Stomach smooth muscle (tissue), 2 donors: Measurements from ENCODE around the gene CLUH.
"Not testable (repeated sequence)": the region's sequence is repeated elsewhere in the genome, so short reads cannot be mapped to it uniquely, and the experiment has no call there.

Source experiments
- H3K27ac ChIP-seq: one replicate; pipeline ENCODE4 v1.7.0; 2013; ENCODE audit warnings: mild to moderate bottlenecking, low read length, inconsistent platforms
- H3K27me3 ChIP-seq, 2 donors: one replicate each; pipeline ENCODE4 v1.7.0; 2013; ENCODE audit warnings: low read length in 2 of 2; ENCODE audit not compliant: insufficient read depth in 2 of 2, control insufficient read depth in 1 of 2
- H3K36me3 ChIP-seq, 2 donors: one replicate each; pipeline ENCODE4 v1.7.0; 2013; ENCODE audit warnings: low read length in 2 of 2; ENCODE audit not compliant: control insufficient read depth in 2 of 2, insufficient read depth in 2 of 2
- H3K4me1 ChIP-seq: one replicate; pipeline ENCODE4 v1.7.0; 2013; ENCODE audit warnings: low read length; ENCODE audit not compliant: control insufficient read depth, insufficient read depth
- H3K4me3 ChIP-seq, 2 donors: one replicate each; pipeline ENCODE4 v1.7.0; 2013; ENCODE audit warnings: low read length in 2 of 2
- H3K9ac ChIP-seq, 2 donors: one replicate each; pipeline ENCODE4 v1.7.0; 2013; ENCODE audit warnings: low read length in 2 of 2, mild to moderate bottlenecking in 1 of 2
- H3K9me3 ChIP-seq, 2 donors: one replicate each; pipeline ENCODE4 v1.7.0; 2013; ENCODE audit warnings: low read length in 2 of 2; ENCODE audit not compliant: control insufficient read depth in 2 of 2
- donor health status: healthy.
- donor health status: Pancreatic carcinoma.

The CLUH gene

DNA sequence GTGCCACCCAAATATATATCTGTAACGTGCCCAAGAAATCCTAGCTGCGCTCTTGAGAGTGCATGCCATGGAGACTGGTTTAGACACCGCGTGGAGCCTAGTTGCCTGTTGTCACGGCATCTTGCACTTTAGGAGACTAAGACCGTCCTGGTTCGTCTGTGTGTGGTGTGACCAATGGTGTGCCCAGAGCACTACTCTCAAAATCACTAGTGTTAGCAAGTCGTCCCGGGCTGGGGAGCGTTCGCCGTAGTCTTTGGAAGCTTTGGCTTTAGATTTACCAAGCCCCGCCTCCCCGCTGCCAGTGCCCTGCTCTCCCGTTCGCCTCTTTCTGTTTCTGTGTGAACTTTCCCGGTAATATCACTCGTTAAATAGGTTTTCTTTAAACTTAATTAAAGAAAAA, 27.0 kb downstream of the CLUH start:
- no peak overlapping the region for H3K27ac ChIP-seq
- H3K36me3 ChIP-seq, result peaks cover 23 to 26% of the 10 kb centered on the region in 2 donors
- H3K4me3 ChIP-seq, result no peak overlapping the region

DNA sequence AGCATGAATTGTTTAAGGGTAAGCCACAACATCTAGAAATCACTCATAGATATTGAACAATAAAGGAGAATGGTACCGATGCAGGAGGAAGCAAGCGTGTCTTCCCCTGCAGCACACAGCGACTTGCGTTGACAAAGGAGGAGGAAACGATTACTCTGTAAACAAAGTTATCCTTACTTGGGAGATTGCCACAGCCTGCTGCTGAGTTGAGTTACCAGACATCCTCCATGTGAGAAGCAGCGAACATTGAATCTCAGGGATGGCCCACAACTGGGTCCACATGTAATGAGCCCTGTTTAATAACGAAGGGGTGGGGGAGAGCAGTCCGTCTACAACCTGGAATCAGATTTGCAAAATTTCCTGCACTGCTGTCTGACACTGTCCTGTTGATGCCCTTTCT, 27.7 kb downstream of the CLUH start:
- Histone ChIP-seq H3K9ac (no peak overlapping the region), H3K4me3 (no peak overlapping the region), H3K36me3 (peaks cover 21 to 26% of the 10 kb centered on the region in 2 donors), H3K27me3 (no peaks in the 10 kb centered on the region), H3K4me1 (peaks cover 23% of the 10 kb centered on the region), H3K9me3 (no peaks in the 10 kb centered on the region), H3K27ac (no peak overlapping the region)

More for the DNA sequence above, 27.0 kb downstream of the CLUH start:
- no peak overlapping the region for H3K9ac ChIP-seq
- no peaks in the 10 kb centered on the region for H3K27me3 ChIP-seq
- H3K9me3 ChIP-seq, result no peaks in the 10 kb centered on the region
- H3K4me1 ChIP-seq, result peaks cover 28% of the 10 kb centered on the region

GRCh38 chr17:2682176-2682938, 29.2 kb downstream of the CLUH start:
- Histone ChIP-seq H3K36me3 (peaks cover 22 to 30% of the 10 kb centered on the region in 2 donors), H3K4me1 (peaks cover 20% of the 10 kb centered on the region), H3K4me3 (no peak overlapping the region), H3K9me3 (no peaks in the 10 kb centered on the region), H3K9ac (no peak overlapping the region), H3K27ac (no peak overlapping the region), H3K27me3 (no peaks in the 10 kb centered on the region)

DNA sequence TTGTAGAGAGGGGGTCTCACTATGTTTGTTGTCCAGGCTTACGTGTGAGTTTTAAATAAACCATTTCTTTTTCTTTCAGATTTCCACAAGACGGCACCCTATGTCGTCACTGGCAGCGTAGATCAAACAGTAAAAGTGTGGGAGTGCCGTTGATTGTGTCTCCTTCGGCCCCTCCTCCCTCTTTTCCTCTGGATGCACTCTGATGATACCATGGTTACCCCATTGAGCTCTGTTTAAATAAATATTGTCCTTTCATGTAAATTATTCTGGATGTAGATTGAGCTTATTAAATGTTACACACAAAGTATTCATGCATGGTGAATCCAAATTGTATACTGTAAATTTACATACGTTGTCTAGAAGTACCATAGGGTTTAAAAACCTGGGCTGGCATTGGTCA, 29.9 kb downstream of the CLUH start:
- no peaks in the 10 kb centered on the region for H3K9me3 ChIP-seq
- H3K36me3 ChIP-seq, result peaks cover 25 to 34% of the 10 kb centered on the region in 2 donors
- no peaks in the 10 kb centered on the region for H3K27me3 ChIP-seq

DNA sequence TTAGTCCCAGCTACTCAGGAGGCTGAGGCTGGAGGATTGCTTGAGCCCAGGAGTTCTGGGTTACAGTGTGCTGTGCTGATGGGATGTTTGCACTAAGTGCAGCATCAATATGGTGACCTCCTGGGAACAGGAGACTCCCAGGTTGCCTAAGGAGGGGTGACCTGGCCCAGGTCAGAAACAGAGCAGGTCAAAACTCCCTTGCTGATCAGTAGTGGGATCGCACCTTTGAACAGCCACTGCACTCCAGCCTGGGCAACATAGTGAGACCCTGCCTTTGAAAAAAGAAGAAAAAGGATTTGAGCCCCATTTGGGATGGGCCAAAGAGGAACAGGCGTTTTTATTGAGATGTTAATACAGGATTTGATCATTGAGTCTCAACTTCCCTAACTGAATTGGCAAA, 30.6 kb downstream of the CLUH start:
- Histone ChIP-seq H3K9me3 (no peaks in the 10 kb centered on the region), H3K27me3 (no peaks in the 10 kb centered on the region), H3K9ac (no peak overlapping the region), H3K4me3 (no peak overlapping the region), H3K4me1 (peaks cover 8% of the 10 kb centered on the region), H3K36me3 (peaks cover 29 to 34% of the 10 kb centered on the region in 2 donors), H3K27ac (no peak overlapping the region)

More for the DNA sequence above, 29.9 kb downstream of the CLUH start:
- H3K4me3 ChIP-seq, result no peak overlapping the region
- H3K9ac ChIP-seq, result no peak overlapping the region
- peaks cover 13% of the 10 kb centered on the region for H3K4me1 ChIP-seq
- H3K27ac ChIP-seq, result no peak overlapping the region

DNA sequence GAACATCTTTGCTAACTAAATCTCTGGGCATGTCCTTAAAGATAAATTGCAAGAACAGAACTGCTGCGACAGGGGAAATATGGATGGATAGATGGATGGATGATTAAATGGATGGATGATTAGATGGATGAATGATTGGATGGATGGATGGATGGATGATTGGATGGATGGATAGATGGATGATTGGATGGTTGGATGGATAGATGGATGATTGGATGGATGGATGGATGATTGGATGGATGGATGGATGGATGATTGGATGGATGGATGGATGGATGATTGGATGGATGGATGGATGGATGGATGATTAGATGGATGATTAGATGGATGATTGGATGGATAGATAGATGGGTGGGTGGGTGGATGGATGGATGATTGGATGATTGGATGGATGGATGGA, 32.3 kb downstream of the CLUH start:
- not testable (repeated sequence) for H3K27me3 ChIP-seq, H3K9me3 ChIP-seq, H3K4me3 ChIP-seq, H3K27ac ChIP-seq, H3K9ac ChIP-seq, H3K4me1 ChIP-seq
- peaks cover 33 to 34% of the 10 kb centered on the region in 2 donors for H3K36me3 ChIP-seq

GRCh38 chr17:2672026-2672425, 39.5 kb downstream of the CLUH start:
- no peaks in the 10 kb centered on the region for H3K27me3 ChIP-seq
- H3K4me1 ChIP-seq, result no peaks in the 10 kb centered on the region
- peaks cover 31 to 38% of the 10 kb centered on the region in 2 donors for H3K36me3 ChIP-seq
- no peak overlapping the region for H3K27ac ChIP-seq
- no peak overlapping the region for H3K9ac ChIP-seq
- no peaks in the 10 kb centered on the region for H3K9me3 ChIP-seq
- H3K4me3 ChIP-seq, result no peak overlapping the region

GRCh38 chr17:2660410-2660809, 51.2 kb downstream of the CLUH start:
- not testable (repeated sequence) for H3K27me3 ChIP-seq, H3K9me3 ChIP-seq, H3K4me1 ChIP-seq, H3K4me3 ChIP-seq, H3K9ac ChIP-seq, H3K36me3 ChIP-seq, H3K27ac ChIP-seq

DNA sequence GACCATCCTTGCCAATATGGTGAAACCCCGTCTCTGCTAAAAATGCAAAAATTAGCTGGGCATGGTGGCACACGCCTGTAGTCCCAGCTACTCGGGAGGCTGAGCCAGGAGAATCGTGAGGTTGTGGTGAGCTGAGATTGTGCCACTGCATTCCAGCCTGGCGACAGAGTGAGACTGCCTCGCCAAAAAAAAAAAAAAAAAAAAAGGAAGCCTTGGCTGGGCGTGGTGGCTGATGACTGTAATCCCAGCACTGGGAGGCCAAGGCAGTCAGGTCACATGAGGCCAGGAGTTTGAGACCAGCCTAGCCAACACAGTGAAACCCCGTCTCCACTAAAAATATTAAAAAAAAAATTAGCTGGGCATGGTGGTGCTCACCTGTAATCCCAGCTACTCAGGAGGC, 52.2 kb downstream of the CLUH start:
- not testable (repeated sequence) for H3K9ac ChIP-seq, H3K9me3 ChIP-seq, H3K27ac ChIP-seq, H3K4me1 ChIP-seq, H3K36me3 ChIP-seq, H3K4me3 ChIP-seq, H3K27me3 ChIP-seq

- Histone ChIP-seq H3K27me3 (no peaks in the 10 kb centered on the region), H3K9ac (no peak overlapping the region), H3K4me3 (no peak overlapping the region), H3K4me1 (peaks cover 4% of the 10 kb centered on the region), H3K36me3 (no peaks in the 10 kb centered on the region), H3K9me3 (no peaks in the 10 kb centered on the region), H3K27ac (no peak overlapping the region)
Observed at GRCh38 chr17:2656283-2656682, 55.3 kb downstream of the CLUH start.

GRCh38 chr17:2655546-2655945, 56.0 kb downstream of the CLUH start:
- H3K4me1 ChIP-seq, result peaks cover 4% of the 10 kb centered on the region

More at GRCh38 chr17:2655546-2655945, 56.0 kb downstream of the CLUH start:
- no peak overlapping the region for H3K27ac ChIP-seq
- H3K9ac ChIP-seq, result no peak overlapping the region
- H3K9me3 ChIP-seq, result no peaks in the 10 kb centered on the region
- no peaks in the 10 kb centered on the region for H3K27me3 ChIP-seq
- no peaks in the 10 kb centered on the region for H3K36me3 ChIP-seq
- no peak overlapping the region for H3K4me3 ChIP-seq
